Occipital lobe (tissue), 2 donors: Measurements from ENCODE around the gene SCUBE3. TPM values are rescaled to one million over a fixed set of nuclear protein-coding genes. Genes with fewer than 3 reads are reported as not detected.

Source experiments
- DNase-seq: peaks from one replicate; lab custom pipeline; 2025; lab: John Stamatoyannopoulos, UW
- total RNA-seq: library from RNA; depleted of rRNA; stranded (reverse); fragments of >200 nt; gene quantifications from one replicate; pipeline ENCODE4 v1.2.3, GENCODE V29; 2014

SCUBE3 gene
- total RNA-seq, 1 donor from 2014 or later, result 1.7 TPM

- DNase-seq, result no peak
Measured at GRCh38 chr6:35298625-35299140, 84.9 kb downstream of the SCUBE3 start.

GRCh38 chr6:35299674-35300073 is 85.9 kb downstream of the SCUBE3 start:
- DNase-seq, result no peak

GRCh38 chr6:35300848-35301247 is 87.1 kb downstream of the SCUBE3 start:
- DNase-seq, result no peak

Other genes starting within 250 kb of the SCUBE3 start
- gene TCP11, start 72.6 kb upstream of the SCUBE3 start, total RNA-seq, result 0.31 TPM
- 11.1 TPM for gene ZNF76, start 45.8 kb downstream of the SCUBE3 start, total RNA-seq
- 0.47 TPM for gene DEF6, start 83.9 kb downstream of the SCUBE3 start, total RNA-seq
- 2.2 TPM for gene PPARD, start 128.6 kb downstream of the SCUBE3 start, total RNA-seq
- gene FANCE, start 238.4 kb downstream of the SCUBE3 start, total RNA-seq, result 9.5 TPM